Measurements from ENCODE around the gene RNU6-9. TPM values are rescaled to one million over a fixed set of nuclear protein-coding genes. Genes with fewer than 3 reads are reported as not detected.

The RNU6-9 gene
- total and polyA plus RNA-seq, 2 of the 13 experiments (the other 11 are each of a cell fraction or from before 2014, with no cell fraction given), result under 0.01 TPM; not detected in 1

DNA sequence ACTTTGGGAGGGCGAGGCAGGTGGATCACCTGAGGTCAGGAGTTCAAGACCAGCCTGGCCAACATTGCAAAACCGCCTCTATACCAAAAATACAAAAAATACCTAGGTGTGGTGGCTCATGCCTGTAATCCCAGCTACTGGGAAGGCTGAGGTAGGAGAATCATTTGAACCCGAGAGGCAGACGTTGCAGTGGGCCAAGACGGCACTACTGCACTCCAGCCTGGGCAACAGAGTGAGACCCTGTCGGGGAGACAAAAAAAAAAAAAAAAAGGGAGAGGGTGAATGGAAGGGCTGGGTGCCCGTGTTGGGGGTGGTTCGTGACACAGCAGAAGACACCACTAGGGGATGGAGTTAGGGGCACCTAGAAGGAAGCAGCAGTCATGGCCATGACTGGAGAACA, 23.0 kb upstream of the RNU6-9 start:
- POLR2A ChIA-PET, result no interaction called here
- no peaks in the 10 kb centered on the region for H3K4me1 ChIP-seq (ENCODE audit: insufficient read depth, low read length)
- no peaks in the 10 kb centered on the region for H3K79me2 ChIP-seq (ENCODE audit: insufficient read depth, low read length)
- DNase-seq (ENCODE audit: low spot score), result no peak
- no peak overlapping the region for H3K4me2 ChIP-seq (ENCODE audit: low read depth, low read length)
- H3K27ac ChIP-seq (ENCODE audit: extremely low read length, insufficient read depth, low read length), result no peak overlapping the region
- no peak overlapping the region for H2AFZ ChIP-seq (ENCODE audit: low read length)
- intact Hi-C loops (cut with micrococcal nuclease; ENCODE audit: unreplicated experiment) (no loop called here), in situ Hi-C loops (cut with HindIII; ENCODE audit: extremely low pct_ligation_motif_present, low pct_unique_long_range_greater_than_20kb) (no loop called here)
- H3K4me3 ChIP-seq (replicated peaks in 1 of 3; ENCODE audit: insufficient read depth in 1 of 3, low read depth in 2 of 3, low read length in 3 of 3), result no peak overlapping the region
- 95% methylated on average over 8 of the region's 8 CpGs for WGBS (ENCODE audit: low lambda C conversion rate)
- CTCF ChIA-PET (ENCODE audit: low intra/inter-chr PET ratio, low total read pairs), result no interaction called here
- H3K27me3 ChIP-seq (ENCODE audit: control insufficient read depth in 1 of 2, insufficient read depth in 2 of 2, low read length in 2 of 2), result no peaks in the 10 kb centered on the region
- peaks cover 3 to 12% of the 10 kb centered on the region in 2 experiments; a peak in 2 of 5 replicates for H3K36me3 ChIP-seq (replicated peaks in 1 of 2; ENCODE audit: control insufficient read depth in 1 of 2, insufficient read depth in 2 of 2, low read length in 2 of 2)
- no peaks in the 10 kb centered on the region for H4K20me1 ChIP-seq (ENCODE audit: insufficient read depth, low read length)
- no peaks in the 10 kb centered on the region for H3K9me3 ChIP-seq (ENCODE audit: low read length)
- no peak for FAIRE-seq
- no peak for ATAC-seq
- TF ChIP-seq ONECUT2 (CRISPR knock-in tag; IDR thresholded peaks at IDR 0.05) (no peak), ZNF441 (CRISPR knock-in tag; IDR thresholded peaks at IDR 0.05; ENCODE audit: borderline replicate concordance) (no peak), MED13 (CRISPR knock-in tag; IDR thresholded peaks at IDR 0.05) (no peak), ZNF788 (CRISPR knock-in tag; IDR thresholded peaks at IDR 0.05; ENCODE audit: borderline replicate concordance) (no peak), ZNF24 (IDR thresholded peaks at IDR 0.05) (no peak), SIX1 (CRISPR knock-in tag; IDR thresholded peaks at IDR 0.05; ENCODE audit: borderline replicate concordance) (no peak), KMT2A (CRISPR knock-in tag; IDR thresholded peaks at IDR 0.05) (no peak), MEIS2 (CRISPR knock-in tag; IDR thresholded peaks at IDR 0.05) (no peak), ZNF331 (CRISPR knock-in tag; IDR thresholded peaks at IDR 0.05) (no peak)
- TF ChIP-seq, protein P1, sequence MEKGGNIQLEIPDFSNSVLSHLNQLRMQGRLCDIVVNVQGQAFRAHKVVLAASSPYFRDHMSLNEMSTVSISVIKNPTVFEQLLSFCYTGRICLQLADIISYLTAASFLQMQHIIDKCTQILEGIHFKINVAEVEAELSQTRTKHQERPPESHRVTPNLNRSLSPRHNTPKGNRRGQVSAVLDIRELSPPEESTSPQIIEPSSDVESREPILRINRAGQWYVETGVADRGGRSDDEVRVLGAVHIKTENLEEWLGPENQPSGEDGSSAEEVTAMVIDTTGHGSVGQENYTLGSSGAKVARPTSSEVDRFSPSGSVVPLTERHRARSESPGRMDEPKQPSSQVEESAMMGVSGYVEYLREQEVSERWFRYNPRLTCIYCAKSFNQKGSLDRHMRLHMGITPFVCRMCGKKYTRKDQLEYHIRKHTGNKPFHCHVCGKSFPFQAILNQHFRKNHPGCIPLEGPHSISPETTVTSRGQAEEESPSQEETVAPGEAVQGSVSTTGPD (CRISPR knock-in tag; IDR thresholded peaks at IDR 0.05), result no peak
- TF ChIP-seq, protein P2, sequence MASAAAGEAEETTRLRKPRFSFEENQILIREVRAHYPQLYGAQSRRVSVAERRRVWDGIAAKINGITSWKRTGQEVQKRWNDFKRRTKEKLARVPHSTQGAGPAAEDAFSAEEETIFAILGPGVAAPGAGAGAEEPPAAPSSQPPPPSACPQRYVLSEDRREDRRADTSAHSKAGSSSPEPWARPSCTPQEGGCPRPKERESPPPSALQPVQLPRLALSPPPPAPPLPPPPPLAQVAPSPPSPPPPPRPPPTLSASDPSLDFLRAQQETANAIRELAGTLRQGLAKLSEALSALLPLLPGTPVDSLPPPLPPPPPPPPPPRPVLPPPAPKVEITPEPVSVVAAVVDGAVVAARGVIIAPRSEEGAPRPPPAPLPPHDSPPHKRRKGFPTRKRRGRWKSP (CRISPR knock-in tag; IDR thresholded peaks at IDR 0.05), result no peak
- TF ChIP-seq, protein P3, sequence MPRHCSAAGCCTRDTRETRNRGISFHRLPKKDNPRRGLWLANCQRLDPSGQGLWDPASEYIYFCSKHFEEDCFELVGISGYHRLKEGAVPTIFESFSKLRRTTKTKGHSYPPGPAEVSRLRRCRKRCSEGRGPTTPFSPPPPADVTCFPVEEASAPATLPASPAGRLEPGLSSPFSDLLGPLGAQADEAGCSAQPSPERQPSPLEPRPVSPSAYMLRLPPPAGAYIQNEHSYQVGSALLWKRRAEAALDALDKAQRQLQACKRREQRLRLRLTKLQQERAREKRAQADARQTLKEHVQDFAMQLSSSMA (CRISPR knock-in tag; IDR thresholded peaks at IDR 0.05), result no peak
- TF ChIP-seq, protein P4, sequence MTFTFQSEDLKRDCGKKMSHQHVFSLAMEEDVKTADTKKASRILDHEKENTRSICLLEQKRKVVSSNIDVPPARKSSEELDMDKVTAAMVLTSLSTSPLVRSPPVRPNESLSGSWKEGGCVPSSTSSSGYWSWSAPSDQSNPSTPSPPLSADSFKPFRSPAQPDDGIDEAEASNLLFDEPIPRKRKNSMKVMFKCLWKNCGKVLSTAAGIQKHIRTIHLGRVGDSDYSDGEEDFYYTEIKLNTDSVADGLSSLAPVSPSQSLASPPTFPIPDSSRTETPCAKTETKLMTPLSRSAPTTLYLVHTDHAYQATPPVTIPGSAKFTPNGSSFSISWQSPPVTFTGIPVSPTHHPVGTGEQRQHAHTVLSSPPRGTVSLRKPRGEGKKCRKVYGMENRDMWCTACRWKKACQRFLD (CRISPR knock-in tag; IDR thresholded peaks at IDR 0.05; ENCODE audit: borderline replicate concordance), result no peak
- H3K9ac ChIP-seq (ENCODE audit: insufficient read depth, low read depth, low read length), result no peak overlapping the region
- no TSS peak for BruUV-seq (replicated peaks)

Data from HepG2 (cell line).